SKM-1 (cell line): ENCODE measurements around the gene FAM171A2.

Source experiments
- DNase-seq: peaks from one replicate; lab custom pipeline; 2025; ENCODE audit not compliant: unreplicated experiment; lab: John Stamatoyannopoulos, UW

Gene FAM171A2

DNA sequence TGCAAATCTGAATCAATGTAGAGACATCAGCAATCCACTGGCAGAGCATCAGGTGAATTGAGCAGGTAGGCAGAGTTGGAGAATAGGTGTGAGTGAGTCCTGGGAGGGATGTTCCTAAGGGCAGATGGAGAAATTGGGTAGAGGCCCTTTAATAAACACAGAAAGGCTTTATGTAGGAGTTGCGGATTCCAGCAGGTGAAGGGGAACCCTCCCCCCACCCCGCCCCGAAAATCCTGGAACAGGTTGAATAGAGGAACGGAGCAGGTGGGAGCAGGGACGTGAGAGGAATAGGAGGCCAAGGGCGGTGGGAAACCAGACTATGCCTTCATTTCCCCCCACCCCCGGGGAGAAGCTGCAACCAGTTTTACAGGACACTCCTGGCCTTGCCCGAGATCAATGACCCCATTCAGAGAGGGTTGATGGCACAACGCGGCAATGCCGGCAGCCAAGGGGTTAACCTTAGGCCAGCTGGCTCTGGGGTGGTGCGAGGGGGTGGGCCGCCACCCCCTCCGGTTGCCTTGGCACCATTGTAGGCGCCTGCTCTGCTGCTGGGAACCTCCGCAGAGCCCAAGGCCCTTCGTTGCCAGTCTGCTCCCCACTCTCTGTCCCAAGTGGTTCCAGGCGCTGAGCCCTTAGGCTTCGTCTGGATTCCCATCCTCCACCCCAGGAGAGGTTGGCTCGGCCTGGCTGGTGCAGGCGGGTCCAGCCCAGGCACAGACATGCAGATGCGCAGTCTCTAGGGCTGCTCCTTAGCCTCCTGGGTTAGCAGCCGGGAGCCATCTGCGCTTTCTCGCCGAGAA lies 56.1 kb downstream of the FAM171A2 start:
- DNase-seq = no peak

DNA sequence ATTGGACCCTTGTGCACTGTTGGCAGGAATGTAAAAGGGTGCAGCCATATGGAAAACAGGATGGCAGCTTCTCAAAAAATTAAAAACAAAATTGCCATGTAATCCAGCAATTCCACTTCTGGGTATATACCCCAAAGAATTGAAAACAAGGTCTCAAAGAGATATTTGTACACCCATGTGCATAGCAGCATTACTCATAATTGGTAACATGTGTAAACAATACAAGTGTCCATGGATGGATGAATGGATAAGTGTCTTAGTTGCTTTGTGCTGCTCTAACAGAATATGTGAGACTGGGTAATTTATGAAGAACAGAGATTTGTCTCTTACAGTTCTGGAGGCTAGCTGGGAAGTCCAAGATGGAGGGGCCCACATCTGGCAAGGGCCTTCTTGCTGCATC lies 59.0 kb downstream of the FAM171A2 start:
- no peak for DNase-seq
